Right ventricle myocardium superior (tissue), 1 donor: ENCODE results near the gene GSG1. TPM values are rescaled to one million over a fixed set of nuclear protein-coding genes. Genes with fewer than 3 reads are reported as not detected.

ENCODE experiments used
- ATAC-seq: fragments of 200-7000 bp; cut with Tn5 transposase; one replicate; pipeline ENCODE4 v1.9.1; 2020; ENCODE audit warnings: mild to moderate bottlenecking; ENCODE audit not compliant: poor library complexity
- DNase-seq: peaks from one replicate; pipeline ENCODE4 v3.0.0-alpha.2; 2020
- intact Hi-C: fragments of 100-400 bp; cut with DNase I; formaldehyde crosslinking; loops from one replicate; pipeline ENCODE4 v1.11.2; 2022
- long read RNA-seq: library from polyadenylated mRNA; unstranded; transcript quantifications from one replicate; pipeline ENCODE4 v2.0.0, GENCODE V29; 2021
- total RNA-seq: library from RNA; stranded (reverse); fragmentation: NEBNext Ultra II Directional; extraction: Animal tissue kit (Norgen Biotek cat#: 25700); gene quantifications from one replicate; pipeline ENCODE4 v1.2.1, GENCODE V29; 2021
- donor health status: DM: no; HTN: yes; CAD: no; lungs with severe emphysema.

Gene GSG1
- total RNA-seq, result not detected
- long read RNA-seq, result 0 reads

- DNase-seq, result no peak
- ATAC-seq, result no peak
- intact Hi-C loops, result loop anchor here (5.0 kb wide), 1 partner anchor 49 kb away; no protein-coding TSS in a partner anchor
These were observed at the start of gene GSG1 for GRCh38 chr12:13103391-13104033. GSG1 (minus strand) TSS chr12:13103667; CDS start chr12:13103512, 155 bp downstream.

GRCh38 chr12:13153180-13153579, 49.7 kb upstream of the GSG1 start:
- DNase-seq (no peak), ATAC-seq (no peak)
- intact Hi-C loops, result loop anchor here (5.0 kb wide), 1 partner anchor 51 kb away; the partner anchor contains the start of gene GSG1

- no peak for ATAC-seq
- intact Hi-C loops, result loop anchor here (5.0 kb wide), 1 partner anchor 50 kb away; the partner anchor contains the start of gene GSG1
- DNase-seq, result no peak
These were observed 49.3 kb upstream of the GSG1 start for GRCh38 chr12:13152756-13153155.

GRCh38 chr12:13152281-13152680, 48.8 kb upstream of the GSG1 start:
- intact Hi-C loops, result loop anchor here (5.0 kb wide), 1 partner anchor 50 kb away; the partner anchor contains the start of gene GSG1
- DNase-seq, result peak; percentile 78
- peak; percentile 73 for ATAC-seq

GRCh38 chr12:13149411-13149810, 45.9 kb upstream of the GSG1 start:
- ATAC-seq (peak; percentile 2), DNase-seq (no peak)
- intact Hi-C loops, result no loop called here

GRCh38 chr12:13148485-13148847, 45.0 kb upstream of the GSG1 start:
- intact Hi-C loops, result no loop called here
- DNase-seq, result no peak
- ATAC-seq, result peak; percentile 43

- intact Hi-C loops, result no loop called here
- peak; percentile 50 for DNase-seq
- ATAC-seq, result peak; percentile 23
These were observed 44.4 kb upstream of the GSG1 start for GRCh38 chr12:13147688-13148484.

GRCh38 chr12:13146336-13146938, 43.0 kb upstream of the GSG1 start:
- ATAC-seq, result peak; percentile 83
- intact Hi-C loops, result no loop called here
- no peak for DNase-seq

- no peak for ATAC-seq
- no peak for DNase-seq
- intact Hi-C loops, result no loop called here
These were observed 40.9 kb upstream of the GSG1 start for GRCh38 chr12:13144266-13144828.

- intact Hi-C loops, result no loop called here
- no peak for DNase-seq
- ATAC-seq, result peak; percentile 42
These were observed 39.3 kb upstream of the GSG1 start for GRCh38 chr12:13142747-13143146.

GRCh38 chr12:13141686-13142085, 38.2 kb upstream of the GSG1 start:
- no peak for DNase-seq

GRCh38 chr12:13135371-13136178, 32.1 kb upstream of the GSG1 start:
- ATAC-seq, result peak; percentile 25
- DNase-seq, result peak; percentile 55
- intact Hi-C loops, result no loop called here

More at GRCh38 chr12:13141686-13142085, 38.2 kb upstream of the GSG1 start:
- intact Hi-C loops, result no loop called here
- ATAC-seq, result no peak

- ATAC-seq (no peak), DNase-seq (no peak)
- intact Hi-C loops, result no loop called here
These were observed 30.4 kb upstream of the GSG1 start for GRCh38 chr12:13133886-13134285.

GRCh38 chr12:13130981-13131380, 27.5 kb upstream of the GSG1 start:
- no peak for DNase-seq
- intact Hi-C loops, result no loop called here
- no peak for ATAC-seq

GRCh38 chr12:13128291-13128965, 25.0 kb upstream of the GSG1 start:
- no peak for DNase-seq
- intact Hi-C loops, result no loop called here
- no peak for ATAC-seq

GRCh38 chr12:13127444-13127843, 24.0 kb upstream of the GSG1 start:
- ATAC-seq, result no peak
- no peak for DNase-seq
- intact Hi-C loops, result no loop called here

- intact Hi-C loops, result no loop called here
- ATAC-seq (no peak), DNase-seq (no peak)
These were observed 23.0 kb upstream of the GSG1 start for GRCh38 chr12:13126494-13126893.

- ATAC-seq (no peak), DNase-seq (no peak)
- intact Hi-C loops, result no loop called here
These were observed 22.5 kb upstream of the GSG1 start for GRCh38 chr12:13125996-13126395.
